Measurements from ENCODE around the gene PCCA.

- TF ChIP-seq, protein P1, sequence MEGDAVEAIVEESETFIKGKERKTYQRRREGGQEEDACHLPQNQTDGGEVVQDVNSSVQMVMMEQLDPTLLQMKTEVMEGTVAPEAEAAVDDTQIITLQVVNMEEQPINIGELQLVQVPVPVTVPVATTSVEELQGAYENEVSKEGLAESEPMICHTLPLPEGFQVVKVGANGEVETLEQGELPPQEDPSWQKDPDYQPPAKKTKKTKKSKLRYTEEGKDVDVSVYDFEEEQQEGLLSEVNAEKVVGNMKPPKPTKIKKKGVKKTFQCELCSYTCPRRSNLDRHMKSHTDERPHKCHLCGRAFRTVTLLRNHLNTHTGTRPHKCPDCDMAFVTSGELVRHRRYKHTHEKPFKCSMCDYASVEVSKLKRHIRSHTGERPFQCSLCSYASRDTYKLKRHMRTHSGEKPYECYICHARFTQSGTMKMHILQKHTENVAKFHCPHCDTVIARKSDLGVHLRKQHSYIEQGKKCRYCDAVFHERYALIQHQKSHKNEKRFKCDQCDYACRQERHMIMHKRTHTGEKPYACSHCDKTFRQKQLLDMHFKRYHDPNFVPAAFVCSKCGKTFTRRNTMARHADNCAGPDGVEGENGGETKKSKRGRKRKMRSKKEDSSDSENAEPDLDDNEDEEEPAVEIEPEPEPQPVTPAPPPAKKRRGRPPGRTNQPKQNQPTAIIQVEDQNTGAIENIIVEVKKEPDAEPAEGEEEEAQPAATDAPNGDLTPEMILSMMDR (conservative IDR thresholded peaks at IDR 0.05): no peak
- TF ChIP-seq ZFX (IDR thresholded peaks at IDR 0.05): no peak
Measured at GRCh38 chr13:100534911-100535310, 446.0 kb downstream of the PCCA start.
